ENCODE measurements around the gene HIBCH. TPM values are rescaled to one million over a fixed set of nuclear protein-coding genes. Genes with fewer than 3 reads are reported as not detected.

Gene HIBCH
- total and polyA plus RNA-seq, 9 of the 15 experiments (the other 6 are each of a cell fraction or from before 2014, with no cell fraction given) = 17.0 to 65.4 (median 28.3) TPM

GRCh38 chr2:190319555-190320498 is at the start of gene HIBCH (continued):
- TF ChIP-seq ZBTB12 (CRISPR knock-in tag; IDR thresholded peaks at IDR 0.05) (no peak), PKNOX1 (IDR thresholded peaks at IDR 0.05) (peak; percentile 67), THRB (CRISPR knock-in tag; conservative IDR thresholded peaks at IDR 0.05) (no peak), NCOA6 (IDR thresholded peaks at IDR 0.05) (no peak), GABPB2 (CRISPR knock-in tag; conservative IDR thresholded peaks at IDR 0.05) (no peak), ZBTB1 (CRISPR knock-in tag; IDR thresholded peaks at IDR 0.05; ENCODE audit: borderline replicate concordance, low read depth) (no peak), MEIS2 (IDR thresholded peaks at IDR 0.05; ENCODE audit: partially characterized antibody) (peak; percentile 48), SREBF1 (IDR thresholded peaks at IDR 0.05; ENCODE audit: borderline replicate concordance, low read depth, low read length) (no peak), SNAPC5 (CRISPR knock-in tag; IDR thresholded peaks at IDR 0.05) (no peak), THAP7 (CRISPR knock-in tag; IDR thresholded peaks at IDR 0.05) (no peak), EP300 (IDR thresholded peaks at IDR 0.05; ENCODE audit: low read length) (peak; percentile 16), ZFP30 (CRISPR knock-in tag; IDR thresholded peaks at IDR 0.05; ENCODE audit: borderline replicate concordance) (no peak), ZNF318 (IDR thresholded peaks at IDR 0.05; ENCODE audit: borderline replicate concordance in 1 of 2, low read depth in 1 of 2) (no peak)

Measured in K562 (cell line).